ENCODE results near the gene POLD1. TPM values are rescaled to one million over a fixed set of nuclear protein-coding genes. Genes with fewer than 3 reads are reported as not detected.

The POLD1 gene
- total and polyA plus RNA-seq, 2 experiments from 2014 or later, result 111 to 173 TPM

DNA sequence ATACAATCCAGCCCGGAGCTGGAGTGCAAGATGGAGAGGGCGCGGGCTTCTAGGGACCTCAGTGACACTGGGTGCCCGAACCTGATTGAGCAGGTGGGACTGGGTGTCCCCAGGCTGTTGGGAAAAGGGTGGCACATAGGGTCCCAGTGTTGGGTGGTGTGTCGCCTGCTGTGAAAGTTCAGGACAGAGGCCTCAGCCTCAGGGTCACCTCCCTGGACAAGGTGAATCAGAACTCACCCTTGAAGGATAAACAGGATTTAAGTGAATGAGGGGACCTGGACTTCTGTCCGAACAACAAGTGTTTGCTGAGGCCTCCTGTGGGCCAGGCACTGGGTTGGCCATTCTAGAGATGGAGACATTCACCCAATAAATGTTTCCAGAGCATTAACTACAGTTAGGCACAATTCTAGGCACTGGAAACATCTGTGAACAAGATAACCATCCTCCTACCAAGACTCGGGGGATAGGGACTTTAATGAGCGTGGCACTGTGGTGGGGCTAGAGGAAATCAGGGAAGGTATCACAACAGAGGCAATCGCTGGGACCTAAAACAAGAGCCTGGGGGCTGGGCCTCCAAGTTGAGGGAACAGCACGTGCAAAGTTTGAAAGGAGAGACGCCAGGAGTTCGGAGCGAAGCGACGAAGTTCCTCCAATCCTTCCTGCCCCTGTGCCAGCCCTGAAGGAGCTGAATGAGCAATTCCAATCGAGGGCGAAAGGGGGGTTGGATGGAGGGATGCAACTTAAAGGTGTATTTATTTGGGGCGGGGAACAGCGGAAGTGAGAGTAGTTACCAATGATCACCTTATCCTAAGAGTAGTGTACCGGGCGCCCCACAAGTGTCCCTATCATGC lies 921 bp upstream of the POLD1 start:
- Mint-ChIP-seq H3K27ac (peak overlapping the region; percentile 98), H3K9me3 (peaks cover 9% of the 10 kb centered on the region; the same call in 1 of the 3 replicates), H3K4me3 (peak overlapping the region; percentile 89), H3K36me3 (ENCODE audit: low read depth) (peaks cover 54% of the 10 kb centered on the region), H3K27me3 (ENCODE audit: insufficient read depth, low read depth, poor library complexity) (peaks cover 14% of the 10 kb centered on the region), H3K4me1 (peaks cover 21% of the 10 kb centered on the region)
- TF ChIP-seq ZNF331 (CRISPR knock-in tag; IDR thresholded peaks at IDR 0.05; ENCODE audit: low read depth) (no peak), JUNB (IDR thresholded peaks at IDR 0.05; ENCODE audit: unreplicated experiment) (no peak), CREB1 (CRISPR knock-in tag; IDR thresholded peaks at IDR 0.05; ENCODE audit: low read depth) (no peak), STAT1 (IDR thresholded peaks at IDR 0.05; ENCODE audit: unreplicated experiment) (no peak), EZH2phosphoT487 (IDR thresholded peaks at IDR 0.05; ENCODE audit: unreplicated experiment) (no peak), EZH2 (IDR thresholded peaks at IDR 0.05; ENCODE audit: low read depth, unreplicated experiment) (no peak), NANOG (IDR thresholded peaks at IDR 0.05; ENCODE audit: borderline replicate concordance) (no peak), POLR2AphosphoS5 (IDR thresholded peaks at IDR 0.05; ENCODE audit: low read depth) (no peak), ZNF114 (CRISPR knock-in tag; IDR thresholded peaks at IDR 0.05) (no peak)
- TF ChIP-seq, protein P1, sequence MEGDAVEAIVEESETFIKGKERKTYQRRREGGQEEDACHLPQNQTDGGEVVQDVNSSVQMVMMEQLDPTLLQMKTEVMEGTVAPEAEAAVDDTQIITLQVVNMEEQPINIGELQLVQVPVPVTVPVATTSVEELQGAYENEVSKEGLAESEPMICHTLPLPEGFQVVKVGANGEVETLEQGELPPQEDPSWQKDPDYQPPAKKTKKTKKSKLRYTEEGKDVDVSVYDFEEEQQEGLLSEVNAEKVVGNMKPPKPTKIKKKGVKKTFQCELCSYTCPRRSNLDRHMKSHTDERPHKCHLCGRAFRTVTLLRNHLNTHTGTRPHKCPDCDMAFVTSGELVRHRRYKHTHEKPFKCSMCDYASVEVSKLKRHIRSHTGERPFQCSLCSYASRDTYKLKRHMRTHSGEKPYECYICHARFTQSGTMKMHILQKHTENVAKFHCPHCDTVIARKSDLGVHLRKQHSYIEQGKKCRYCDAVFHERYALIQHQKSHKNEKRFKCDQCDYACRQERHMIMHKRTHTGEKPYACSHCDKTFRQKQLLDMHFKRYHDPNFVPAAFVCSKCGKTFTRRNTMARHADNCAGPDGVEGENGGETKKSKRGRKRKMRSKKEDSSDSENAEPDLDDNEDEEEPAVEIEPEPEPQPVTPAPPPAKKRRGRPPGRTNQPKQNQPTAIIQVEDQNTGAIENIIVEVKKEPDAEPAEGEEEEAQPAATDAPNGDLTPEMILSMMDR (conservative IDR thresholded peaks at IDR 0.05; ENCODE audit: low read depth in 2 of 2), result no peak
- TF ChIP-seq, protein P2, sequence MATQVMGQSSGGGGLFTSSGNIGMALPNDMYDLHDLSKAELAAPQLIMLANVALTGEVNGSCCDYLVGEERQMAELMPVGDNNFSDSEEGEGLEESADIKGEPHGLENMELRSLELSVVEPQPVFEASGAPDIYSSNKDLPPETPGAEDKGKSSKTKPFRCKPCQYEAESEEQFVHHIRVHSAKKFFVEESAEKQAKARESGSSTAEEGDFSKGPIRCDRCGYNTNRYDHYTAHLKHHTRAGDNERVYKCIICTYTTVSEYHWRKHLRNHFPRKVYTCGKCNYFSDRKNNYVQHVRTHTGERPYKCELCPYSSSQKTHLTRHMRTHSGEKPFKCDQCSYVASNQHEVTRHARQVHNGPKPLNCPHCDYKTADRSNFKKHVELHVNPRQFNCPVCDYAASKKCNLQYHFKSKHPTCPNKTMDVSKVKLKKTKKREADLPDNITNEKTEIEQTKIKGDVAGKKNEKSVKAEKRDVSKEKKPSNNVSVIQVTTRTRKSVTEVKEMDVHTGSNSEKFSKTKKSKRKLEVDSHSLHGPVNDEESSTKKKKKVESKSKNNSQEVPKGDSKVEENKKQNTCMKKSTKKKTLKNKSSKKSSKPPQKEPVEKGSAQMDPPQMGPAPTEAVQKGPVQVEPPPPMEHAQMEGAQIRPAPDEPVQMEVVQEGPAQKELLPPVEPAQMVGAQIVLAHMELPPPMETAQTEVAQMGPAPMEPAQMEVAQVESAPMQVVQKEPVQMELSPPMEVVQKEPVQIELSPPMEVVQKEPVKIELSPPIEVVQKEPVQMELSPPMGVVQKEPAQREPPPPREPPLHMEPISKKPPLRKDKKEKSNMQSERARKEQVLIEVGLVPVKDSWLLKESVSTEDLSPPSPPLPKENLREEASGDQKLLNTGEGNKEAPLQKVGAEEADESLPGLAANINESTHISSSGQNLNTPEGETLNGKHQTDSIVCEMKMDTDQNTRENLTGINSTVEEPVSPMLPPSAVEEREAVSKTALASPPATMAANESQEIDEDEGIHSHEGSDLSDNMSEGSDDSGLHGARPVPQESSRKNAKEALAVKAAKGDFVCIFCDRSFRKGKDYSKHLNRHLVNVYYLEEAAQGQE (IDR thresholded peaks at IDR 0.05; ENCODE audit: unreplicated experiment), result no peak
- TF ChIP-seq, protein P3, sequence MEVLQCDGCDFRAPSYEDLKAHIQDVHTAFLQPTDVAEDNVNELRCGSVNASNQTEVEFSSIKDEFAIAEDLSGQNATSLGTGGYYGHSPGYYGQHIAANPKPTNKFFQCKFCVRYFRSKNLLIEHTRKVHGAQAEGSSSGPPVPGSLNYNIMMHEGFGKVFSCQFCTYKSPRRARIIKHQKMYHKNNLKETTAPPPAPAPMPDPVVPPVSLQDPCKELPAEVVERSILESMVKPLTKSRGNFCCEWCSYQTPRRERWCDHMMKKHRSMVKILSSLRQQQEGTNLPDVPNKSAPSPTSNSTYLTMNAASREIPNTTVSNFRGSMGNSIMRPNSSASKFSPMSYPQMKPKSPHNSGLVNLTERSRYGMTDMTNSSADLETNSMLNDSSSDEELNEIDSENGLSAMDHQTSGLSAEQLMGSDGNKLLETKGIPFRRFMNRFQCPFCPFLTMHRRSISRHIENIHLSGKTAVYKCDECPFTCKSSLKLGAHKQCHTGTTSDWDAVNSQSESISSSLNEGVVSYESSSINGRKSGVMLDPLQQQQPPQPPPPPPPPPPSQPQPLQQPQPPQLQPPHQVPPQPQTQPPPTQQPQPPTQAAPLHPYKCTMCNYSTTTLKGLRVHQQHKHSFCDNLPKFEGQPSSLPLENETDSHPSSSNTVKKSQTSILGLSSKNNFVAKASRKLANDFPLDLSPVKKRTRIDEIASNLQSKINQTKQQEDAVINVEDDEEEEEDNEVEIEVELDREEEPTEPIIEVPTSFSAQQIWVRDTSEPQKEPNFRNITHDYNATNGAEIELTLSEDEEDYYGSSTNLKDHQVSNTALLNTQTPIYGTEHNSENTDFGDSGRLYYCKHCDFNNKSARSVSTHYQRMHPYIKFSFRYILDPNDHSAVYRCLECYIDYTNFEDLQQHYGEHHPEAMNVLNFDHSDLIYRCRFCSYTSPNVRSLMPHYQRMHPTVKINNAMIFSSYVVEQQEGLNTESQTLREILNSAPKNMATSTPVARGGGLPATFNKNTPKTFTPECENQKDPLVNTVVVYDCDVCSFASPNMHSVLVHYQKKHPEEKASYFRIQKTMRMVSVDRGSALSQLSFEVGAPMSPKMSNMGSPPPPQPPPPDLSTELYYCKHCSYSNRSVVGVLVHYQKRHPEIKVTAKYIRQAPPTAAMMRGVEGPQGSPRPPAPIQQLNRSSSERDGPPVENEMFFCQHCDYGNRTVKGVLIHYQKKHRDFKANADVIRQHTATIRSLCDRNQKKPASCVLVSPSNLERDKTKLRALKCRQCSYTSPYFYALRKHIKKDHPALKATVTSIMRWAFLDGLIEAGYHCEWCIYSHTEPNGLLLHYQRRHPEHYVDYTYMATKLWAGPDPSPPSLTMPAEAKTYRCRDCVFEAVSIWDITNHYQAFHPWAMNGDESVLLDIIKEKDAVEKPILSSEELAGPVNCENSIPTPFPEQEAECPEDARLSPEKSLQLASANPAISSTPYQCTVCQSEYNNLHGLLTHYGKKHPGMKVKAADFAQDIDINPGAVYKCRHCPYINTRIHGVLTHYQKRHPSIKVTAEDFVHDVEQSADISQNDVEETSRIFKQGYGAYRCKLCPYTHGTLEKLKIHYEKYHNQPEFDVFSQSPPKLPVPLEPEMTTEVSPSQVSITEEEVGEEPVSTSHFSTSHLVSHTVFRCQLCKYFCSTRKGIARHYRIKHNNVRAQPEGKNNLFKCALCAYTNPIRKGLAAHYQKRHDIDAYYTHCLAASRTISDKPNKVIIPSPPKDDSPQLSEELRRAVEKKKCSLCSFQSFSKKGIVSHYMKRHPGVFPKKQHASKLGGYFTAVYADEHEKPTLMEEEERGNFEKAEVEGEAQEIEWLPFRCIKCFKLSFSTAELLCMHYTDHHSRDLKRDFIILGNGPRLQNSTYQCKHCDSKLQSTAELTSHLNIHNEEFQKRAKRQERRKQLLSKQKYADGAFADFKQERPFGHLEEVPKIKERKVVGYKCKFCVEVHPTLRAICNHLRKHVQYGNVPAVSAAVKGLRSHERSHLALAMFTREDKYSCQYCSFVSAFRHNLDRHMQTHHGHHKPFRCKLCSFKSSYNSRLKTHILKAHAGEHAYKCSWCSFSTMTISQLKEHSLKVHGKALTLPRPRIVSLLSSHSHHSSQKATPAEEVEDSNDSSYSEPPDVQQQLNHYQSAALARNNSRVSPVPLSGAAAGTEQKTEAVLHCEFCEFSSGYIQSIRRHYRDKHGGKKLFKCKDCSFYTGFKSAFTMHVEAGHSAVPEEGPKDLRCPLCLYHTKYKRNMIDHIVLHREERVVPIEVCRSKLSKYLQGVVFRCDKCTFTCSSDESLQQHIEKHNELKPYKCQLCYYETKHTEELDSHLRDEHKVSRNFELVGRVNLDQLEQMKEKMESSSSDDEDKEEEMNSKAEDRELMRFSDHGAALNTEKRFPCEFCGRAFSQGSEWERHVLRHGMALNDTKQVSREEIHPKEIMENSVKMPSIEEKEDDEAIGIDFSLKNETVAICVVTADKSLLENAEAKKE (CRISPR knock-in tag; IDR thresholded peaks at IDR 0.05), result no peak
- TF ChIP-seq, protein P4, sequence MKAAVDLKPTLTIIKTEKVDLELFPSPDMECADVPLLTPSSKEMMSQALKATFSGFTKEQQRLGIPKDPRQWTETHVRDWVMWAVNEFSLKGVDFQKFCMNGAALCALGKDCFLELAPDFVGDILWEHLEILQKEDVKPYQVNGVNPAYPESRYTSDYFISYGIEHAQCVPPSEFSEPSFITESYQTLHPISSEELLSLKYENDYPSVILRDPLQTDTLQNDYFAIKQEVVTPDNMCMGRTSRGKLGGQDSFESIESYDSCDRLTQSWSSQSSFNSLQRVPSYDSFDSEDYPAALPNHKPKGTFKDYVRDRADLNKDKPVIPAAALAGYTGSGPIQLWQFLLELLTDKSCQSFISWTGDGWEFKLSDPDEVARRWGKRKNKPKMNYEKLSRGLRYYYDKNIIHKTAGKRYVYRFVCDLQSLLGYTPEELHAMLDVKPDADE (IDR thresholded peaks at IDR 0.05), result no peak
- Histone ChIP-seq H3K9me2 (ENCODE audit: insufficient read depth) (no peaks in the 10 kb centered on the region), H2AFZ (no peak overlapping the region), H3K36me3 (ENCODE audit: insufficient read depth) (peaks cover 6% of the 10 kb centered on the region), H3K27ac (ENCODE audit: low read depth) (peak overlapping the region; percentile 6; the same call in 1 of the 2 replicates), H3K79me2 (replicated peaks; ENCODE audit: insufficient read depth) (peaks cover 37% of the 10 kb centered on the region), H3K4me2 (peak overlapping the region; percentile 73), H3K4me3 (peak overlapping the region; percentile 84), H3K4me1 (ENCODE audit: insufficient read depth) (peaks cover 15% of the 10 kb centered on the region), H3F3A (replicated peaks; ENCODE audit: low read depth) (peaks cover 6% of the 10 kb centered on the region), H3K27me3 (ENCODE audit: insufficient read depth) (no peaks in the 10 kb centered on the region), H4K20me1 (replicated peaks; ENCODE audit: insufficient read depth) (peaks cover 8% of the 10 kb centered on the region)
- DNase-seq (ENCODE audit: low spot score), result peak; percentile 72
- peak; percentile 10 for ATAC-seq

All from GM23338 (cell line).